ENCODE results near the gene B4GALNT3.

DNA sequence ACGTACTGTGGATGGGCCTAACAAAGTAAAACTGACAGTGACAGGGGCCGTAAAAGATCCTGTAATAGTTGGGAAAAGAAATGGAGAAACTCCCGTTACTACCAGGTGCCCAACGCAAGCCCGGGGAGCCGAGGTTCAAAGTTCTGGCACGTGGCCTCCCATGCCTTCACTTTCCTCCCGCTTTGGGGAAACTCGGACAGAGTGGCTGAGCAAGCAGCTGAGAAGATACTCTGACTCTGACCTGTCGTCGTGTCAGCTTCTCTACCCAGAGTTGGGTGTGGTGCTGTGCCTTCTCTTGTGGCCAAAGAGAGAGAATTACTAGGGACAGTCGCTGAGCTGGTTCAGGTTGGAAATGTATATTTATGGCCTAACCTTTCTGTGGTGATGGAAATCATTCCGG lies 1.7 kb downstream of the B4GALNT3 start:
- no peak for TF ChIP-seq POLR2A (IDR thresholded peaks at IDR 0.05)
- TF ChIP-seq, protein P1, sequence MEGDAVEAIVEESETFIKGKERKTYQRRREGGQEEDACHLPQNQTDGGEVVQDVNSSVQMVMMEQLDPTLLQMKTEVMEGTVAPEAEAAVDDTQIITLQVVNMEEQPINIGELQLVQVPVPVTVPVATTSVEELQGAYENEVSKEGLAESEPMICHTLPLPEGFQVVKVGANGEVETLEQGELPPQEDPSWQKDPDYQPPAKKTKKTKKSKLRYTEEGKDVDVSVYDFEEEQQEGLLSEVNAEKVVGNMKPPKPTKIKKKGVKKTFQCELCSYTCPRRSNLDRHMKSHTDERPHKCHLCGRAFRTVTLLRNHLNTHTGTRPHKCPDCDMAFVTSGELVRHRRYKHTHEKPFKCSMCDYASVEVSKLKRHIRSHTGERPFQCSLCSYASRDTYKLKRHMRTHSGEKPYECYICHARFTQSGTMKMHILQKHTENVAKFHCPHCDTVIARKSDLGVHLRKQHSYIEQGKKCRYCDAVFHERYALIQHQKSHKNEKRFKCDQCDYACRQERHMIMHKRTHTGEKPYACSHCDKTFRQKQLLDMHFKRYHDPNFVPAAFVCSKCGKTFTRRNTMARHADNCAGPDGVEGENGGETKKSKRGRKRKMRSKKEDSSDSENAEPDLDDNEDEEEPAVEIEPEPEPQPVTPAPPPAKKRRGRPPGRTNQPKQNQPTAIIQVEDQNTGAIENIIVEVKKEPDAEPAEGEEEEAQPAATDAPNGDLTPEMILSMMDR (IDR thresholded peaks at IDR 0.05) = no peak
